Stimulated activated memory B cell treated with anti-CD40 and anti-IgM and Interleukin-4, amounts not matched to agents 10 μg/mL and 1 μg/mL and 100 μg/mL, for 72 hours (primary cell): ENCODE measurements around the gene SAMD5.
"Not testable (repeated sequence)": the region's sequence is repeated elsewhere in the genome, so short reads cannot be mapped to it uniquely, and the experiment has no call there.

Experiments
- ATAC-seq: fragments of 150-1000 bp; cut with Tn5 transposase; 2 replicates; pipeline ENCODE4 v1.10.0; 2021
- H3K27ac Mint-ChIP-seq: one replicate; pipeline ENCODE4 v1.8.0; 2022; ENCODE audit warnings: mild to moderate bottlenecking, mixed read lengths
- H3K27me3 Mint-ChIP-seq: one replicate; pipeline ENCODE4 v1.8.0; 2022; ENCODE audit warnings: mixed read lengths
- H3K36me3 Mint-ChIP-seq: one replicate; pipeline ENCODE4 v1.8.0; 2022; ENCODE audit warnings: mixed read lengths
- H3K4me1 Mint-ChIP-seq: one replicate; pipeline ENCODE4 v1.8.0; 2022; ENCODE audit warnings: mixed read lengths
- H3K4me3 Mint-ChIP-seq: one replicate; pipeline ENCODE4 v1.8.0; 2022; ENCODE audit warnings: mild to moderate bottlenecking, moderate library complexity, mixed read lengths
- H3K9me3 Mint-ChIP-seq: one replicate; pipeline ENCODE4 v1.8.0; 2022; ENCODE audit warnings: mixed read lengths

The SAMD5 gene

GRCh38 chr6:147510929-147511590, 2.6 kb downstream of the SAMD5 start:
- Mint-ChIP-seq H3K27me3 (peaks cover 47% of the 10 kb centered on the region), H3K9me3 (peaks cover 4% of the 10 kb centered on the region), H3K27ac (no peak overlapping the region), H3K36me3 (no peaks in the 10 kb centered on the region), H3K4me1 (peaks cover 34% of the 10 kb centered on the region), H3K4me3 (no peak overlapping the region)
- no peak for ATAC-seq

GRCh38 chr6:147514831-147515230, 6.3 kb downstream of the SAMD5 start:
- no peak for ATAC-seq
- Mint-ChIP-seq H3K4me1 (peaks cover 1% of the 10 kb centered on the region), H3K27me3 (peaks cover 15% of the 10 kb centered on the region), H3K27ac (no peak overlapping the region), H3K9me3 (peaks cover 4% of the 10 kb centered on the region), H3K36me3 (no peaks in the 10 kb centered on the region), H3K4me3 (no peak overlapping the region)

- peaks cover 10% of the 10 kb centered on the region for H3K27me3 Mint-ChIP-seq
- H3K4me3 Mint-ChIP-seq: no peak overlapping the region
- H3K27ac Mint-ChIP-seq: no peak overlapping the region
These were observed 6.8 kb downstream of the SAMD5 start for GRCh38 chr6:147515327-147515726.

GRCh38 chr6:147522597-147522996, 14.1 kb downstream of the SAMD5 start:
- Mint-ChIP-seq H3K36me3 (no peaks in the 10 kb centered on the region), H3K27ac (no peak overlapping the region), H3K27me3 (peaks cover 21% of the 10 kb centered on the region), H3K4me1 (no peaks in the 10 kb centered on the region), H3K4me3 (no peak overlapping the region), H3K9me3 (no peaks in the 10 kb centered on the region)
- no peak for ATAC-seq

More at GRCh38 chr6:147515327-147515726, 6.8 kb downstream of the SAMD5 start:
- ATAC-seq: no peak
- H3K4me1 Mint-ChIP-seq: no peaks in the 10 kb centered on the region
- H3K36me3 Mint-ChIP-seq: no peaks in the 10 kb centered on the region
- peaks cover 4% of the 10 kb centered on the region for H3K9me3 Mint-ChIP-seq

GRCh38 chr6:147525519-147526209, 17.2 kb downstream of the SAMD5 start:
- H3K4me1 Mint-ChIP-seq: no peaks in the 10 kb centered on the region
- ATAC-seq: no peak
- H3K27ac Mint-ChIP-seq: no peak overlapping the region
- no peak overlapping the region for H3K4me3 Mint-ChIP-seq
- H3K36me3 Mint-ChIP-seq: no peaks in the 10 kb centered on the region
- H3K27me3 Mint-ChIP-seq: peaks cover 21% of the 10 kb centered on the region
- no peaks in the 10 kb centered on the region for H3K9me3 Mint-ChIP-seq

- H3K4me1 Mint-ChIP-seq: no peaks in the 10 kb centered on the region
- H3K36me3 Mint-ChIP-seq: no peaks in the 10 kb centered on the region
- H3K4me3 Mint-ChIP-seq: no peak overlapping the region
- H3K27me3 Mint-ChIP-seq: peaks cover 21% of the 10 kb centered on the region
- no peaks in the 10 kb centered on the region for H3K9me3 Mint-ChIP-seq
- no peak overlapping the region for H3K27ac Mint-ChIP-seq
- ATAC-seq: no peak
These were observed 18.7 kb downstream of the SAMD5 start for GRCh38 chr6:147527197-147527596.

- H3K4me1 Mint-ChIP-seq: no peaks in the 10 kb centered on the region
- H3K9me3 Mint-ChIP-seq: no peaks in the 10 kb centered on the region
- no peaks in the 10 kb centered on the region for H3K36me3 Mint-ChIP-seq
- ATAC-seq: no peak
- H3K4me3 Mint-ChIP-seq: no peak overlapping the region
- H3K27ac Mint-ChIP-seq: no peak overlapping the region
- H3K27me3 Mint-ChIP-seq: peaks cover 9% of the 10 kb centered on the region
These were observed 20.1 kb downstream of the SAMD5 start for GRCh38 chr6:147528511-147529145.

- no peaks in the 10 kb centered on the region for H3K36me3 Mint-ChIP-seq
- no peaks in the 10 kb centered on the region for H3K4me1 Mint-ChIP-seq
- no peak overlapping the region for H3K27ac Mint-ChIP-seq
- H3K9me3 Mint-ChIP-seq: no peaks in the 10 kb centered on the region
- no peak for ATAC-seq
- H3K4me3 Mint-ChIP-seq: no peak overlapping the region
- H3K27me3 Mint-ChIP-seq: peaks cover 8% of the 10 kb centered on the region
These were observed 21.9 kb downstream of the SAMD5 start for GRCh38 chr6:147530132-147531060.

- no peak overlapping the region for H3K27ac Mint-ChIP-seq
- no peak overlapping the region for H3K4me3 Mint-ChIP-seq
- ATAC-seq: no peak
- H3K4me1 Mint-ChIP-seq: no peaks in the 10 kb centered on the region
- H3K36me3 Mint-ChIP-seq: no peaks in the 10 kb centered on the region
- H3K9me3 Mint-ChIP-seq: no peaks in the 10 kb centered on the region
- peaks cover 8% of the 10 kb centered on the region for H3K27me3 Mint-ChIP-seq
These were observed 22.8 kb downstream of the SAMD5 start for GRCh38 chr6:147531321-147531720.

GRCh38 chr6:147534116-147534860, 25.8 kb downstream of the SAMD5 start:
- Mint-ChIP-seq H3K4me3 (no peak overlapping the region), H3K9me3 (no peaks in the 10 kb centered on the region)

GRCh38 chr6:147538821-147539220, 30.3 kb downstream of the SAMD5 start:
- no peaks in the 10 kb centered on the region for H3K27me3 Mint-ChIP-seq
- H3K27ac Mint-ChIP-seq: no peak overlapping the region

More at GRCh38 chr6:147534116-147534860, 25.8 kb downstream of the SAMD5 start:
- no peak overlapping the region for H3K27ac Mint-ChIP-seq
- peaks cover 8% of the 10 kb centered on the region for H3K27me3 Mint-ChIP-seq
- H3K4me1 Mint-ChIP-seq: no peaks in the 10 kb centered on the region
- H3K36me3 Mint-ChIP-seq: no peaks in the 10 kb centered on the region
- no peak for ATAC-seq

GRCh38 chr6:147540075-147540474, 31.6 kb downstream of the SAMD5 start:
- no peaks in the 10 kb centered on the region for H3K27me3 Mint-ChIP-seq
- no peak overlapping the region for H3K27ac Mint-ChIP-seq
- no peak for ATAC-seq
- no peaks in the 10 kb centered on the region for H3K4me1 Mint-ChIP-seq
- no peak overlapping the region for H3K4me3 Mint-ChIP-seq
- H3K9me3 Mint-ChIP-seq: no peaks in the 10 kb centered on the region
- H3K36me3 Mint-ChIP-seq: no peaks in the 10 kb centered on the region

More at GRCh38 chr6:147538821-147539220, 30.3 kb downstream of the SAMD5 start:
- no peak overlapping the region for H3K4me3 Mint-ChIP-seq
- no peaks in the 10 kb centered on the region for H3K36me3 Mint-ChIP-seq
- H3K4me1 Mint-ChIP-seq: no peaks in the 10 kb centered on the region
- ATAC-seq: no peak
- no peaks in the 10 kb centered on the region for H3K9me3 Mint-ChIP-seq

- H3K36me3 Mint-ChIP-seq, H3K27me3 Mint-ChIP-seq, H3K4me3 Mint-ChIP-seq, H3K27ac Mint-ChIP-seq, H3K9me3 Mint-ChIP-seq, ATAC-seq, H3K4me1 Mint-ChIP-seq: not testable (repeated sequence)
These were observed 33.9 kb downstream of the SAMD5 start for GRCh38 chr6:147542436-147542835.

GRCh38 chr6:147544420-147544819, 35.9 kb downstream of the SAMD5 start:
- H3K4me1 Mint-ChIP-seq: no peaks in the 10 kb centered on the region
- no peak for ATAC-seq
- peaks cover 1% of the 10 kb centered on the region for H3K9me3 Mint-ChIP-seq
- no peak overlapping the region for H3K27ac Mint-ChIP-seq
- H3K4me3 Mint-ChIP-seq: no peak overlapping the region
- no peaks in the 10 kb centered on the region for H3K36me3 Mint-ChIP-seq
- H3K27me3 Mint-ChIP-seq: no peaks in the 10 kb centered on the region
